ENCODE data around the gene ZNF397.

DNA sequence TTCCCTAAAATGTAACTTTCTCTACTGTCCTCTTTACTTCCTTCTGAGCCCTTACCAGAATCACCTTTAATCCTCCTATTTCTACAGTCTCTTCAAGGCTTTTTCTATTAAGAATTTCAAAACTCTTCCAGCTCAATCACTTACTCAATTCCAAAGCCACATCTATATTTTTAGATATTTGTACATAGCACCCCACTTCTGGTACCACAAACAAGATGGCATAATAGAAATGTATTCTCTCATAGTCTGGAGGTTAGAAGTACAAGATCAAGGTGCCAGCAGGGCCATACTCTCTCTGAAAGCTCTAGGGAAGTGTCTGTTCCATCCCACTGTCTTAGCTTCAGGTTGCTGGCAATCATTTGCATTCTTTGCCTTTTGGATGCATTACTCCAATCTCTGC, 38.1 kb downstream of the ZNF397 start:
- no peak for TF ChIP-seq BACH2 (CRISPR knock-in tag; IDR thresholded peaks at IDR 0.05; ENCODE audit: borderline replicate concordance)
- TF ChIP-seq TCF4 (CRISPR knock-in tag; IDR thresholded peaks at IDR 0.05; ENCODE audit: borderline replicate concordance) = no peak
- TF ChIP-seq, protein P1, sequence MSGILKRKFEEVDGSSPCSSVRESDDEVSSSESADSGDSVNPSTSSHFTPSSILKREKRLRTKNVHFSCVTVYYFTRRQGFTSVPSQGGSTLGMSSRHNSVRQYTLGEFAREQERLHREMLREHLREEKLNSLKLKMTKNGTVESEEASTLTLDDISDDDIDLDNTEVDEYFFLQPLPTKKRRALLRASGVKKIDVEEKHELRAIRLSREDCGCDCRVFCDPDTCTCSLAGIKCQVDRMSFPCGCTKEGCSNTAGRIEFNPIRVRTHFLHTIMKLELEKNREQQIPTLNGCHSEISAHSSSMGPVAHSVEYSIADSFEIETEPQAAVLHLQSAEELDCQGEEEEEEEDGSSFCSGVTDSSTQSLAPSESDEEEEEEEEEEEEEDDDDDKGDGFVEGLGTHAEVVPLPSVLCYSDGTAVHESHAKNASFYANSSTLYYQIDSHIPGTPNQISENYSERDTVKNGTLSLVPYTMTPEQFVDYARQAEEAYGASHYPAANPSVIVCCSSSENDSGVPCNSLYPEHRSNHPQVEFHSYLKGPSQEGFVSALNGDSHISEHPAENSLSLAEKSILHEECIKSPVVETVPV (CRISPR knock-in tag; IDR thresholded peaks at IDR 0.05) = no peak
- no peak for TF ChIP-seq ZFP3 (CRISPR knock-in tag; IDR thresholded peaks at IDR 0.05)
- no peak for TF ChIP-seq ZFP30 (CRISPR knock-in tag; IDR thresholded peaks at IDR 0.05)
- TF ChIP-seq, protein P2, sequence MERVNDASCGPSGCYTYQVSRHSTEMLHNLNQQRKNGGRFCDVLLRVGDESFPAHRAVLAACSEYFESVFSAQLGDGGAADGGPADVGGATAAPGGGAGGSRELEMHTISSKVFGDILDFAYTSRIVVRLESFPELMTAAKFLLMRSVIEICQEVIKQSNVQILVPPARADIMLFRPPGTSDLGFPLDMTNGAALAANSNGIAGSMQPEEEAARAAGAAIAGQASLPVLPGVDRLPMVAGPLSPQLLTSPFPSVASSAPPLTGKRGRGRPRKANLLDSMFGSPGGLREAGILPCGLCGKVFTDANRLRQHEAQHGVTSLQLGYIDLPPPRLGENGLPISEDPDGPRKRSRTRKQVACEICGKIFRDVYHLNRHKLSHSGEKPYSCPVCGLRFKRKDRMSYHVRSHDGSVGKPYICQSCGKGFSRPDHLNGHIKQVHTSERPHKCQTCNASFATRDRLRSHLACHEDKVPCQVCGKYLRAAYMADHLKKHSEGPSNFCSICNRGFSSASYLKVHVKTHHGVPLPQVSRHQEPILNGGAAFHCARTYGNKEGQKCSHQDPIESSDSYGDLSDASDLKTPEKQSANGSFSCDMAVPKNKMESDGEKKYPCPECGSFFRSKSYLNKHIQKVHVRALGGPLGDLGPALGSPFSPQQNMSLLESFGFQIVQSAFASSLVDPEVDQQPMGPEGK (CRISPR knock-in tag; IDR thresholded peaks at IDR 0.05; ENCODE audit: borderline replicate concordance) = no peak
- no peak for TF ChIP-seq ISL1 (CRISPR knock-in tag; IDR thresholded peaks at IDR 0.05)
- TF ChIP-seq, protein P3, sequence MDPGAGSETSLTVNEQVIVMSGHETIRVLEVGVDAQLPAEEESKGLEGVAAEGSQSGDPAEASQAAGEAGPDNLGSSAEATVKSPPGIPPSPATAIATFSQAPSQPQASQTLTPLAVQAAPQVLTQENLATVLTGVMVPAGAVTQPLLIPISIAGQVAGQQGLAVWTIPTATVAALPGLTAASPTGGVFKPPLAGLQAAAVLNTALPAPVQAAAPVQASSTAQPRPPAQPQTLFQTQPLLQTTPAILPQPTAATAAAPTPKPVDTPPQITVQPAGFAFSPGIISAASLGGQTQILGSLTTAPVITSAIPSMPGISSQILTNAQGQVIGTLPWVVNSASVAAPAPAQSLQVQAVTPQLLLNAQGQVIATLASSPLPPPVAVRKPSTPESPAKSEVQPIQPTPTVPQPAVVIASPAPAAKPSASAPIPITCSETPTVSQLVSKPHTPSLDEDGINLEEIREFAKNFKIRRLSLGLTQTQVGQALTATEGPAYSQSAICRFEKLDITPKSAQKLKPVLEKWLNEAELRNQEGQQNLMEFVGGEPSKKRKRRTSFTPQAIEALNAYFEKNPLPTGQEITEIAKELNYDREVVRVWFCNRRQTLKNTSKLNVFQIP (CRISPR knock-in tag; IDR thresholded peaks at IDR 0.05; ENCODE audit: borderline replicate concordance, low read depth) = no peak

Measured in SK-N-SH treated with all-trans-retinoic acid at 6 μM for 48 hours (cell line).